Skin of body (tissue), 2 donors: ENCODE data around the gene SCN8A. TPM values are rescaled to one million over a fixed set of nuclear protein-coding genes. Genes with fewer than 3 reads are reported as not detected.

Experiments used
- DNase-seq: peaks from one replicate; lab custom pipeline; 2025; lab: John Stamatoyannopoulos, UW
- total RNA-seq: library from RNA; depleted of rRNA; stranded (reverse); fragments of >200 nt; gene quantifications from one replicate; pipeline ENCODE4 v1.2.3, GENCODE V29; 2014

Gene SCN8A
- total RNA-seq, 1 donor from 2014 or later: 4.1 TPM

DNA sequence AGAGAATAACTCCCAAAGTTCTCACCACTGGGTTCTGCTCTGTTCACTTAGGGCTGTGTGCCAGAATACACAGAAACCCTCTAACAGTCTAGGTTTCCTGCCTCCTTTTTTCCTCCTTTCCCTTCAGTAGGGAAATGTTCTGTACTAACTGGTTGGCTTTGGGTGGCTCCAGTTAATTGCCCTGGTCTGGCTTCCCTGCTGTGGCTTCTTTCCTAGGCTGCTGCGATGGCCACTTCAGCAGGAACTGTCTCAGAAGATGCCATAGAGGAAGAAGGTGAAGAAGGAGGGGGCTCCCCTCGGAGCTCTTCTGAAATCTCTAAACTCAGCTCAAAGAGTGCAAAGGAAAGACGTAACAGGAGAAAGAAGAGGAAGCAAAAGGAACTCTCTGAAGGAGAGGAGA is 115.2 kb downstream of the SCN8A start:
- DNase-seq: no peak

- DNase-seq: no peak
Measured at GRCh38 chr12:51714666-51715065, 123.6 kb downstream of the SCN8A start.

GRCh38 chr12:51717326-51717925 is 126.4 kb downstream of the SCN8A start:
- DNase-seq: no peak

DNA sequence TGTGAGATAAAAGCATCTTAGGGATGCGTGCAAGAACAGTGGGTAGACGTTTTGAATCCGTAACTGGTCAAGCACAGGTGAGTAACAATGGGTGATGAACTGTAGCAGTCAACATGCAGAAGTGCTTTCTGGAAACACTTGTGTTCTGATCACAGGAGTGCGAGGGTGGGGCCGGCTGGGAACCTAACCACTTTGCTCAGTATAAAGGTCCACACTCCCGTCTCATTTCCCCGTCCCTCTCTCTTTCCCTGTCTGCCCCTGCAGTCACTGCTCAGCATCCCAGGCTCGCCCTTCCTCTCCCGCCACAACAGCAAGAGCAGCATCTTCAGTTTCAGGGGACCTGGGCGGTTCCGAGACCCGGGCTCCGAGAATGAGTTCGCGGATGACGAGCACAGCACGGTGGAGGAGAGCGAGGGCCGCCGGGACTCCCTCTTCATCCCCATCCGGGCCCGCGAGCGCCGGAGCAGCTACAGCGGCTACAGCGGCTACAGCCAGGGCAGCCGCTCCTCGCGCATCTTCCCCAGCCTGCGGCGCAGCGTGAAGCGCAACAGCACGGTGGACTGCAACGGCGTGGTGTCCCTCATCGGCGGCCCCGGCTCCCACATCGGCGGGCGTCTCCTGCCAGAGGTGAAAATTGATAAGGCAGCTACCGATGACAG is 130.4 kb downstream of the SCN8A start:
- no peak for DNase-seq

DNA sequence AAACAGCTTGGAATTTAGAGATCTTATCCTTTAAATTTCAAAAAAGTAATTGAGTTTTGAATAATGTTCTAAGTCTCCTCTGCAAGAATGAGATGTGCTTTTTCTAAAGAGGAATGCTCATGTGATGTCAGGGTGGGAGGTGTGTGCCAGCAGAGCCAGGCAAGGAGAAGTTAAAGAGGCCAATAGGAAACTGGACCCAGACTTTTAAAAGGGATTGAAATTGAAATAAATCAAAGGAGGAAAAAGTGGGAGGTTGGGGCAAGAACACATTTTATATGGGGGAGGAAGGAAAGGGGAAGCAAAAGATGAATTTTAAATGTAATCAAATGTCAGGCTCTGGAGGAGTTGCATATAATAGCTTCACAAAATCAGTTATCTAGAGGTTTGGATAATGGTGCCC is 131.4 kb downstream of the SCN8A start:
- no peak for DNase-seq

- no peak for DNase-seq
Measured at GRCh38 chr12:51726161-51726560, 135.1 kb downstream of the SCN8A start.

GRCh38 chr12:51726931-51727330 is 135.9 kb downstream of the SCN8A start:
- no peak for DNase-seq

DNA sequence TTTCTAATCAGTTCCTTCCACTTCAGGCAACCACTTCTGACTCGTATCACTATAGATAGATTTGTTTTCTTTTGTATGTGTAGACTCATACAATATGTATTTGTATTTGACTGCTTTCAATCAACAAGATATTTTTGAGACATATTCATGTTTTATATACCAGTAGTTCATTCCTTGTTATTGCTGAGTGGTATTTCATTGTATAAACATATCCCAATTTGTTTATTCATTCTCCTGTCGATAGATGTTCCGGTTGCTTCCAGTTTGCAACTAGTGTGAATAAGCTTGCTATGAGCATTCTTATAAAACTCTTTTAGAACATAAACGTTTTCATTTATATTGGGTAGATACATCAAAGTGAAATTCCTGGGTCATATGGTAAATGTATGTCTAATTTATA is 138.3 kb downstream of the SCN8A start:
- DNase-seq: no peak

GRCh38 chr12:51730745-51731144 is 139.7 kb downstream of the SCN8A start:
- no peak for DNase-seq

GRCh38 chr12:51740536-51740935 is 149.5 kb downstream of the SCN8A start:
- DNase-seq: no peak

GRCh38 chr12:51744235-51744634 is 153.2 kb downstream of the SCN8A start:
- no peak for DNase-seq

DNA sequence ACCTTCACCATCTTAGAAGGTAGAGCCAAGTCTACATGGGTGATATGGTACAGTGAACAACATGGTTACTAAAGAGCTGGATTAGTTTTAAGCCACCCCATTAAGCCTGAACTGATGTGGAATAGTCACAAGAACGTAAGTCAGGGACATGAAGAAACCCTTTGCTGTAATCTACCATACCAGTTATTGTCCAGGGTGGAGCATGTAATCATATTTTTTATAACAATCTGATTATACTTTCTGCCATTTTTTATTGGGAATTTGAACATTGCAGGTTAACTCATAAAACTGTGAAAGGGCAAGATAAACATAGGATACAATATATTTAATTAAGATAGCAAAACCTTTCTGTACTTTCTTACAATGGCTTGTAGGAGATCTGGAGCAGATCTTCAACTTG is 153.9 kb downstream of the SCN8A start:
- DNase-seq: no peak

DNA sequence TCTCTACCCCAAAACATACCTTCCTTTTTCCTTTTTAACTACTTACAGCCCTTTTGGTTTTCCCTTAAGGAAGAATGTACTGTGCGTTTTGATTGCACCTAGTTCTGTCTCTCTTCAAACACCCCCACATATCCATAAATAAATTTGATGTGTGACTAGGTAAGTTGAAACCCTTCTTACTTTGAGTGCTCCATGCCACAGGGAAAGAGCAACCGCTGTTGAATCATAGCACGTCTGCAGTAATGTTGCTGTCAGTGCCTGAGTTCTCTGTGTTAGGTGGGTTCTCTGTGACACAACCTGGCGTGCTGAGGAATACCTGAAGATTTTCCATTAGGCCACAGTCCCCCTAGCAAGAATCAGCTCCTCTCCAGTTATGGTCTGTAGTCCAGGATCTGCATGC is 155.4 kb downstream of the SCN8A start:
- no peak for DNase-seq

DNA sequence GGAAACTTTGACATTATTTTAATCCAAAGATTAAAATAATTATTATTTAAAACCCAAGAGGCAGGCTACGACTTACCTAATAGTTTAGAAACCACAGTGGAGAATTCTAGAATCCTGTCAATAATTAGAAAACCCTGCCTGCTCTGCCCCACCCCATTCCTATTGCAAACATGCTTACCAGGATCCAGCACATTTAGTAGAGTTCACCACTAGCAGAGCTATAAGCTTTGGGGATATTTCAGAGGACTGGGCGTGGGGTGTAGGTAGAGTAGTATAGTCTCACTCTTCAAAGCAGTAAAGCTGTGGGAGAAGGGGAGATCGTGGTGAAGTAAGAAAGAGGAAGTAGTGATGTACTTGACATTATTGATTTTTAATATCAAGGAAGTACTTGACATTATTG is 157.2 kb downstream of the SCN8A start:
- DNase-seq: no peak

- no peak for DNase-seq
Measured at GRCh38 chr12:51749206-51749985, 158.4 kb downstream of the SCN8A start.

DNA sequence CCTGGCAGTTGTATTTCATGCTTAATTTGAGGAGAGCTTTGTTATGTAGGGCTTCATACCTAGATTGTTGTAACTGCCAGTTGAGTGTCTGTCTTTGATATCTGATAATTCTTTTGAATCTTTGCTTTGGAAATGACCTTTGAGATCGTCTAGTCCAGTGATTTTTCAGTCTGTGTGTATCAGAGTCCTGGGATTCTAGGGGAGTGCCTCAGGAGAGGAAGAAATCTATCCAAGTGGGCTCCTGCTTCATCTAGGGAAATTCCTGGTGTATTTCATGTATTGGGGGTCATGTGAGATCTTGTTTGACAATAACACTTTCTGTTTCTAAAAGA is 158.9 kb downstream of the SCN8A start:
- no peak for DNase-seq

- peak; percentile 18 for DNase-seq
Measured at GRCh38 chr12:51751661-51752060, 160.6 kb downstream of the SCN8A start.

GRCh38 chr12:51752234-51752889 is 161.3 kb downstream of the SCN8A start:
- no peak for DNase-seq

DNA sequence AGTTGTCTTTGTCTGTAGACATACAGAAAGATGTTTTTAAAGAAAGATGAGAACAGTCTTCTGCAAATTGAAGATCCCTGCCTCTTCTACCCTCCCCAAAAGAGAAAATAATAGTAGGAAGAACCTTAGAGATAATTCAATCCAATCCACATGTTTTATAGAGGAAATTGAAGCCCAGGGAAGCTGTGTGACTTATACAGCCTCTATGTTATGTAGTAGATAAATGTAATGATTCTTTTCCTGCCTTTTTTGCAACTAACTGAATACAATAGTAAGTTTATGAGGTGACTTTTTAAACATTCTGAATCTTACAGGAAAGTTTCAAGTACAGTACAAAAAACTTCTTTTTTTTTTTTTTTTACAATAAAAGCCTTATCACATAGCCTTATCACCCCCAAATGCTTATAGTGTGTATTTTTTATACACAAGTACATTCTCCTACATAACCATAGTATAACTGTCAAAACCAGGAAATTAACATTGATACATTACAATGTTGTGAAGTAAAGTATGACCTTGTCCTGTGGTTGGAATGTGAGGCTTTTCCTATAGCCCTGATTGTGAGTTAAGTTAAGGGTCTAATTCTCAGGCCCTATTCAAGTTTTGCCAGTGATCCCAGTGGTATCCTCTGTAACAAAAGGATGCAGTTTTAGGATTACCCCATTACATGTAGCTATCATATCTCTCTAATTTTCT is 163.1 kb downstream of the SCN8A start:
- DNase-seq: no peak

DNA sequence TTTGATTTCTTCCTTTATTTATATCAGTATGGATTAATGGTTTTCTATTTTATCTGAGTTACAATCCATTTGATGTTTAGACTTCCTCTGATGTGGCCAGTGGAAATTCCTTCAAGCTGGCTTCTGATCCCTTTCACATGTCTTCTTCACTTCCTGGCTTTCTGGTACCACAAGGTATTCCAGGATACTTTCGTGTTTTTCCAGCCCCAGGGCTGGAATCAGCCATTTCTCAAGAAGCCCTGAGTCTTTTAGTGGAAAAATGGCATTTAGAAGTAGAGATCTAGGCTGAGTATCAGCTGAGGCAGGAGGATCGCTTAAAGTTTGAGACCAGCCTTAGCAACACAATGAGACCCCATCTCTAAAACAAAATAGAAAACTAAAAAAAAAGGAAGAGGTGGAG is 164.2 kb downstream of the SCN8A start:
- no peak for DNase-seq

- no peak for DNase-seq
Measured at GRCh38 chr12:51759175-51759574, 168.1 kb downstream of the SCN8A start.

- no peak for DNase-seq
Measured at GRCh38 chr12:51759695-51760094, 168.7 kb downstream of the SCN8A start.
